VCaP (cell line): ENCODE results near the gene MYO1G.
"Not testable (repeated sequence)": the region's sequence is repeated elsewhere in the genome, so short reads cannot be mapped to it uniquely, and the experiment has no call there.

ENCODE experiments used
- H3K27ac ChIP-seq: fragments of 450-650 bp; 2 replicates; pipeline ENCODE4 v1.5.1; 2017
- TF ChIP-seq, protein P1 (sequence below): fragments of 450-650 bp; conservative IDR thresholded peaks from 2 replicates; pipeline ENCODE4 v1.5.1; 2017; ENCODE audit warnings: mild to moderate bottlenecking, moderate library complexity

MYO1G gene

DNA sequence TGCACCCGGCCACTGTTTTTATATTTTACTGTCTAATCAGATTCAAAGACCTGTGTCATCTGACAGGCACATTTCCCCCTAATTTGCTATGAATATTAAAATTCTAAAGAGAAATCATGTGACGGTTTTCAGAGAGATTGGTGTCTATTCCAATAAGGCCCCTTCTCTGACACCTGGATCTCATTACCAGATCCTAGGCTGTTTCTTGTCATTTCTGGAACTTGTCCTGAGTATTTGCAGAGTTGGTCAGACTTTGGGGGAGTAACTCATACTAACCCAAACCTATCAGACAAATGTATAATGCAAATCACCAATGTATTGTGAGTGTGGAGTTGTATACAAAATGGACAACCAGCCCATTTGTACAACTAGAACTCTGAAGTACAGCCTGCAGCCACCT is 29.5 kb downstream of the MYO1G start:
- TF ChIP-seq, protein P1, sequence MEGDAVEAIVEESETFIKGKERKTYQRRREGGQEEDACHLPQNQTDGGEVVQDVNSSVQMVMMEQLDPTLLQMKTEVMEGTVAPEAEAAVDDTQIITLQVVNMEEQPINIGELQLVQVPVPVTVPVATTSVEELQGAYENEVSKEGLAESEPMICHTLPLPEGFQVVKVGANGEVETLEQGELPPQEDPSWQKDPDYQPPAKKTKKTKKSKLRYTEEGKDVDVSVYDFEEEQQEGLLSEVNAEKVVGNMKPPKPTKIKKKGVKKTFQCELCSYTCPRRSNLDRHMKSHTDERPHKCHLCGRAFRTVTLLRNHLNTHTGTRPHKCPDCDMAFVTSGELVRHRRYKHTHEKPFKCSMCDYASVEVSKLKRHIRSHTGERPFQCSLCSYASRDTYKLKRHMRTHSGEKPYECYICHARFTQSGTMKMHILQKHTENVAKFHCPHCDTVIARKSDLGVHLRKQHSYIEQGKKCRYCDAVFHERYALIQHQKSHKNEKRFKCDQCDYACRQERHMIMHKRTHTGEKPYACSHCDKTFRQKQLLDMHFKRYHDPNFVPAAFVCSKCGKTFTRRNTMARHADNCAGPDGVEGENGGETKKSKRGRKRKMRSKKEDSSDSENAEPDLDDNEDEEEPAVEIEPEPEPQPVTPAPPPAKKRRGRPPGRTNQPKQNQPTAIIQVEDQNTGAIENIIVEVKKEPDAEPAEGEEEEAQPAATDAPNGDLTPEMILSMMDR = no peak

DNA sequence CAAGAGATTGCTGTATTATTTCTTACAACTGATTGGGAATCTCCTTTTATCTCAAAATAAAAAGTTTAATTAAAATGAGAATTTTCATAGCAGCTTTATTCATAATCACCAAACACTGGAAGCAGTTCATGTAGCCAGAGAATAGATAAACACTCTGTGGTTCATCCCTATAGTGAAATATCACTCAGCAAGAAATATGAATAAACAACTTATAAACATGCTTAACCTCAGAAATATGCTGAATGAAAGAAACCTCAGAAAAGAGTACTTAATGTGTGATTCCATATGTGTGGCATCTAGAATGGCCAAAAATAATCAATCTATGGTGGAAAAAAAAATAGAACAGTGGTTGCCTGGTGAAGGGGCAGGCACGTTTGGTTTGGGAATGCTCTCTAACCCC is 33.3 kb downstream of the MYO1G start:
- H3K27ac ChIP-seq = no peak overlapping the region
- TF ChIP-seq, protein P1 = no peak

More for the DNA sequence above, 29.5 kb downstream of the MYO1G start:
- H3K27ac ChIP-seq = no peak overlapping the region

DNA sequence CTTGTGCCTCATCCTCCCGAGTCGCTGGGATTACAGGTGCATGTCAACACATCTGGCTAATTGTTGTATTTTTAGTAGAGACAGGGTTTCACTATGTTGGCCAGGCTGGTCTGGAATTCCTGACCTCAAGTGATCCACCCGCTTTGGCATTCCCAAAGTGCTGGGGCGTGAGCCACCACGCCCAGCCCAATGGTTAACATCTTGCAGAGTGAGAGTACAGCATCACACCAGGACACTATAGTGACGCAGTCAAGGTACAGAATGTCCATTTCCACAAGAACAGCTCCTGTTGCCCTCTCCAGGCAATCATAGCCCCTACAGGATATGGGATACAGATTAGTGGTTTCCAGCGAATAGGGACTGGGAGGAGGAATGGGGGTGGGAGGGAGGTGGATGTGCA is 34.0 kb downstream of the MYO1G start:
- TF ChIP-seq, protein P1 = no peak
- H3K27ac ChIP-seq = no peak overlapping the region

DNA sequence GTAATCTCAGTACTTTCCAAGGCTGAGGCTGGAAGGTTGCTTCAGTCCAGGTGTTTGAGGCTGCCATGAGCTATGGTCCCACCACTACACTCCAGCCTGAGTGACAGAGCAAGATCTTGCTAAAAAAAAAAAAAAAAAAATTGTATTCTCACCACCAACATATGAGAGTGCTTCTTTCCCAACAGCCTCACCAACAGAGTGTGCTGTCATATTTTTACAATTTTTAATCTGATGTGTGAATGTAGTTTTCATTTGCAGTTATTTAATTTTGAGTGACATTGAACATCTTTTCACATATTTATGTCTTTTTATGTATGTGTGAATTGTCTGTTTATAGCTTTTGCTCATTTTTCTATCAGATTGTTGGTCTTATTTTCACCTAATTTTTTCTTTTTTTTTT is 35.2 kb downstream of the MYO1G start:
- H3K27ac ChIP-seq = no peak overlapping the region
- TF ChIP-seq, protein P1 = no peak

DNA sequence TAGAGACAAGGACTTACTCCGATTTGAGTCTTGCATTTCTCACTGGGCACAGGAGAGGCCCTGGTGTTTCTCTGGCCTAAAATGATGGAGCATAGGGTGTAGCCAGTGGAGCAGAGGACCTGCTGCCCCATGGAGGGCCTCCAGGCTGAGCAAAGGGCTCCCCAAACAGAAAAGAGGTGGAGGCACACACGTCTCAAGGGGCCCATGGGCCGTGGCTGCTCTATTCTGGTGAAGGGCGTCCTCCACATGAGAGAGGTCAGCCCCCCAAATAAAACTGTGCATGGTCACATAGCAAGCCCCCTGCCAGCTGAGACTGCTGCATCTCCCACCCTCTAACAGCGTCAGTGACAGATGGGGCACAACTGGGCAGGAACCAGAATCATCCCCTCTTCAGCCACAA is 41.4 kb downstream of the MYO1G start:
- H3K27ac ChIP-seq = no peak overlapping the region
- TF ChIP-seq, protein P1 = no peak

DNA sequence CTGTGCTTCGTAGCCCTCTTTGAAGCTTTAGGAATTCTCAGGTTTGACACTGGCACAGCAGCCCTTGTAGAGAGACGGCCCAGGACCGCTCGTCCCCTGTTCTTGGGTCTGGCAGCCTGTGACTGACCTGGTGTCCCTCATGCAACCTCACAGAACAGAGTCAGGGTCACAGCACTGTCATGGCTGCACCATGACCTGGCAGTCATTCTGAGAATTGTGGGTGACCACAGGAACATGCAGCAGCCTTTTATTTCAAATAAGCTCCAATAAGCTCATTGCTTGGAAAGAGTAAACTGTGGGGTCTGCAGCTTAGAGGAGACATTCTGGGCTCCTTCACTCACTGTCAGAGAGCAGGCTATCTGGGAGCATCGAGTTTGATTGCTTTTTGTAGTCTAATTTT is 42.5 kb downstream of the MYO1G start:
- TF ChIP-seq, protein P1 = no peak
- H3K27ac ChIP-seq = no peak overlapping the region

DNA sequence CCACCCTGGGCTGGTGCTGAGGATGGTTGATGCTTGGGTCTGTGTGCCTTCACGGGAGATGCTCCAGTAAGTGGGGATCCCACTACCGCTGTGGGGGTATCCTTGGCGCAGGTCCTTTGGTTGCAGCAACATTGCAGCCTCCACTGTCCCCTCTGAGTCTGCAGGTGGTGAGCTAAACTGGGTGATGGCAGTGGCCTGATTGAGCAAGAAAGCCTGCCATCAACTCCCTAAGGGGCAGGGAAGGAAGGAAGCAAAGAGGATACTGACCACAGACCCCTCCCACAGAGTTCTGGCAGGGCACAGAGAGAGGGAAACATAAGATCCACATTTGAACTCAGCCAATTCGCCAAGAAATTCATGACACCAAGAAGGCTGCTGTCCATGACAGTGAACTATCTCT is 43.2 kb downstream of the MYO1G start:
- no peak overlapping the region for H3K27ac ChIP-seq
- TF ChIP-seq, protein P1 = no peak

DNA sequence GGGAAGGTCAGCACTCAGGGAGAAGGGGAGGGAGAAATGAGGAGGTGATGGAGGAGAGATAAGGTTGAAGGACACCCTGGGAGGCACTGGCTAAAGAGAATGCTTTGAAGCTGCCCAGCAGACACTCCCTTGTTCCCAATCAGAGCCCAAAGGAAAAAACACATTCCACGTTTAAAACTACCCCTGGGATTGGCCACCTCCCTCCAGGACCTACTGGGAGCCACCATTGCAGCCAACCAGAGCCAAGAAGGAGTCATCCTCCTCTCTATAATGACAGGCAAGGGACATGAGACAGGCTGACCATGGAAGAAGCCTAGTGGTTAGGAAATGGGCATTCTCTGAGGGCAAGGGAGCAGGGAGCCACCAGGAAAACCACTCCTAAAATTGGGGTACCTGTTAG is 43.8 kb downstream of the MYO1G start:
- no peak overlapping the region for H3K27ac ChIP-seq
- TF ChIP-seq, protein P1 = no peak

DNA sequence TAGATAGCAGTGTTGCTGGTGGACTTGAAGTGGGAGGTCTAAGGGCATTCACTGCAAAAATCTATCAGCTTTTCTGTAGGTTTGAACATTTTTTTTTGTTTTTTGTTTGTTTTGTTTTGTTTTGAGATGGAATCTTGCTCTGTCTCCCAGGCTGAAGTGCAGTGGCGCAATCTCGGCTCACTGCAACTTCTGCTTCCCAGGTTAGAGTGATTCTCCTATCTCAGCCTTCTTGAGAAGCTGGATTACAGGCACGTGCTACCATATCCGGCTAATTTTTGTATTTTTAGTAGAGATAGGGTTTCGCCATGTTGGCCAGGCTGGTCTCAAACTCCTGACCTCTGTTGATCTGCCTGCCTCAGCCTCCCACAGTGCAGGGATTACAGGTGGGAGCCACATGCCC is 44.3 kb downstream of the MYO1G start:
- not testable (repeated sequence) for H3K27ac ChIP-seq
